Fibroblast of lung (primary cell): ENCODE measurements around the gene IL10. TPM values are rescaled to one million over a fixed set of nuclear protein-coding genes. Genes with fewer than 3 reads are reported as not detected.

Experiments
- DNase-seq, 2 donors: peaks; one replicate each; pipeline versions ENCODE4 v3.0.0 to v3.0.0-alpha.2; 2010; ENCODE audit warnings: low read depth in 2 of 2
- H2AFZ ChIP-seq: 2 replicates; pipeline ENCODE4 v1.5.1; 2012; ENCODE audit warnings: low read length, control low read depth, inconsistent platforms
- H3K27ac ChIP-seq: 2 replicates; pipeline ENCODE4 v1.5.1; 2011; ENCODE audit warnings: low read length, control low read depth; ENCODE audit not compliant: insufficient read depth
- H3K27me3 ChIP-seq: 2 replicates; pipeline ENCODE4 v1.5.1; 2011; ENCODE audit warnings: mild to moderate bottlenecking, low read length; ENCODE audit not compliant: control insufficient read depth, insufficient read depth
- H3K36me3 ChIP-seq: 2 replicates; pipeline ENCODE4 v1.5.1; 2011; ENCODE audit warnings: low read length; ENCODE audit not compliant: control insufficient read depth, insufficient read depth
- H3K4me1 ChIP-seq: 2 replicates; pipeline ENCODE4 v1.5.1; 2011; ENCODE audit warnings: low read length; ENCODE audit not compliant: control insufficient read depth, insufficient read depth; ENCODE audit errors: extremely low read depth
- H3K4me2 ChIP-seq: 2 replicates; pipeline ENCODE4 v1.5.1; 2011; ENCODE audit warnings: low read length, control low read depth; ENCODE audit not compliant: insufficient read depth; ENCODE audit errors: extremely low read depth
- H3K4me3 ChIP-seq, 4 experiments: fragments of 200-600 bp in 1 of 4; sonication (generic) in 1 of 4; replicated peaks in 1 of 4; 2 replicates each; pipeline ENCODE4 v1.5.1; 2011 to 2016; ENCODE audit warnings: low read length in 4 of 4, low read depth in 3 of 4, mild to moderate bottlenecking in 3 of 4, control low read depth in 2 of 4, inconsistent platforms in 1 of 4, mixed read lengths in 1 of 4; ENCODE audit not compliant: insufficient read depth in 1 of 4; ENCODE audit errors: control extremely low read depth in 1 of 4
- H3K79me2 ChIP-seq: 2 replicates; pipeline ENCODE4 v1.5.1; 2012; ENCODE audit warnings: mild to moderate bottlenecking, low read length, inconsistent platforms; ENCODE audit not compliant: control insufficient read depth, insufficient read depth
- H3K9ac ChIP-seq: 2 replicates; pipeline ENCODE4 v1.5.1; 2011; ENCODE audit warnings: mild to moderate bottlenecking, low read length, control low read depth; ENCODE audit not compliant: insufficient read depth
- H3K9me3 ChIP-seq: 2 replicates; pipeline ENCODE4 v1.5.1; 2012; ENCODE audit warnings: low read depth, low read length; ENCODE audit not compliant: control insufficient read depth, insufficient read depth
- H4K20me1 ChIP-seq: 2 replicates; pipeline ENCODE4 v1.5.1; 2011; ENCODE audit warnings: low read length; ENCODE audit not compliant: control insufficient read depth, insufficient read depth; ENCODE audit errors: extremely low read depth
- EZH2 ChIP-seq: IDR thresholded peaks from 2 replicates; pipeline ENCODE4 v1.5.1; 2012; ENCODE audit warnings: low read length, control low read depth, mild to moderate bottlenecking; ENCODE audit errors: missing control alignments
- polyA minus RNA-seq: library from RNA; depleted of rRNA, polyadenylated mRNA; stranded (reverse); fragments of >200 nt; gene quantifications from 2 replicates; pipeline ENCODE4 v1.2.3, GENCODE V29; 2011; ENCODE audit warnings: low replicate concordance
- polyA plus RNA-seq, 2 donors: library from polyadenylated mRNA; depleted of rRNA in 1 of 2; stranded (reverse) in 1 of 2; unstranded in 1 of 2; fragments of >200 nt; gene quantifications; 2 replicates each; pipeline ENCODE4 v1.2.1, GENCODE V29; 2011 to 2012; ENCODE audit warnings: missing spikeins in 1 of 2
- total RNA-seq: library from RNA; depleted of rRNA; stranded (reverse); fragments of >200 nt; gene quantifications from 2 replicates; pipeline ENCODE4 v1.2.1, GENCODE V29; 2014
- TF ChIP-seq, protein P1 (sequence below), 2 donors: IDR thresholded peaks in 1 of 2; conservative IDR thresholded peaks in 1 of 2; 1 replicate in 1 of 2; 2 replicates in 1 of 2; pipeline ENCODE4 v1.5.1; 2011 to 2012; ENCODE audit warnings: low read length in 2 of 2, control low read depth in 1 of 2, inconsistent platforms in 1 of 2, low read depth in 1 of 2, mild to moderate bottlenecking in 1 of 2

Gene IL10
- total RNA-seq (not detected in 2 replicates), polyA plus RNA-seq (not detected in 2 replicates), polyA minus RNA-seq (not detected in 2 replicates)
- polyA plus RNA-seq (2012): not detected in 2 replicates

DNA sequence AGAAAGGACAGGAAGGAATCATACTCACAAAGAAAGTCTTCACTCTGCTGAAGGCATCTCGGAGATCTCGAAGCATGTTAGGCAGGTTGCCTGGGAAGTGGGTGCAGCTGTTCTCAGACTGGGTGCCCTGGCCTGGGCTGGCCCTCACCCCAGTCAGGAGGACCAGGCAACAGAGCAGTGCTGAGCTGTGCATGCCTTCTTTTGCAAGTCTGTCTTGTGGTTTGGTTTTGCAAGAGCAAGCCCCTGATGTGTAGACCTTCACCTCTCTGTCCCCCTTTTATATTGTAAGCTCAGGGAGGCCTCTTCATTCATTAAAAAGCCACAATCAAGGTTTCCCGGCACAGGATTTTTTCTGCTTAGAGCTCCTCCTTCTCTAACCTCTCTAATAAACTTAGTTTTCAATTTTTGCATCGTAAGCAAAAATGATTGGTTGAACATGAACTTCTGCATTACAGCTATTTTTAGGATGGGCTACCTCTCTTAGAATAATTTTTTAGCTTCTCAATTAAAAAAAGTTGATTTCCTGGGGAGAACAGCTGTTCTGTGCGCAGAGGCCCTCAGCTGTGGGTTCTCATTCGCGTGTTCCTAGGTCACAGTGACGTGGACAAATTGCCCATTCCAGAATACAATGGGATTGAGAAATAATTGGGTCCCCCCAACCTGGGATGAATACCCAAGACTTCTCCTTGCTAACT, at the start of gene IL10:
IL10 (minus strand) TSS at position 252 of the 695 bp plus-strand sequence; CDS start at position 193, 59 bp downstream.
- Histone ChIP-seq H3K36me3 (no peaks in the 10 kb centered on the region), H3K27me3 (no peaks in the 10 kb centered on the region), H3K4me2 (no peak within 1 kb of the TSS), H3K4me3 (no peak within 1 kb of the TSS), H3K79me2 (no peaks in the 10 kb centered on the region), H3K4me1 (no peaks in the 10 kb centered on the region), H4K20me1 (no peaks in the 10 kb centered on the region), H2AFZ (no peak within 1 kb of the TSS), H3K27ac (no peak within 1 kb of the TSS), H3K9ac (no peak within 1 kb of the TSS), H3K9me3 (no peaks in the 10 kb centered on the region)
- no peak for DNase-seq
- TF ChIP-seq EZH2: no peak
- TF ChIP-seq, protein P1, sequence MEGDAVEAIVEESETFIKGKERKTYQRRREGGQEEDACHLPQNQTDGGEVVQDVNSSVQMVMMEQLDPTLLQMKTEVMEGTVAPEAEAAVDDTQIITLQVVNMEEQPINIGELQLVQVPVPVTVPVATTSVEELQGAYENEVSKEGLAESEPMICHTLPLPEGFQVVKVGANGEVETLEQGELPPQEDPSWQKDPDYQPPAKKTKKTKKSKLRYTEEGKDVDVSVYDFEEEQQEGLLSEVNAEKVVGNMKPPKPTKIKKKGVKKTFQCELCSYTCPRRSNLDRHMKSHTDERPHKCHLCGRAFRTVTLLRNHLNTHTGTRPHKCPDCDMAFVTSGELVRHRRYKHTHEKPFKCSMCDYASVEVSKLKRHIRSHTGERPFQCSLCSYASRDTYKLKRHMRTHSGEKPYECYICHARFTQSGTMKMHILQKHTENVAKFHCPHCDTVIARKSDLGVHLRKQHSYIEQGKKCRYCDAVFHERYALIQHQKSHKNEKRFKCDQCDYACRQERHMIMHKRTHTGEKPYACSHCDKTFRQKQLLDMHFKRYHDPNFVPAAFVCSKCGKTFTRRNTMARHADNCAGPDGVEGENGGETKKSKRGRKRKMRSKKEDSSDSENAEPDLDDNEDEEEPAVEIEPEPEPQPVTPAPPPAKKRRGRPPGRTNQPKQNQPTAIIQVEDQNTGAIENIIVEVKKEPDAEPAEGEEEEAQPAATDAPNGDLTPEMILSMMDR (conservative IDR thresholded peaks at IDR 0.05 in 1 of 2, IDR thresholded peaks at IDR 0.05 in 1 of 2; ENCODE audit: low read depth in 1 of 2, low read length in 2 of 2): no peak

DNA sequence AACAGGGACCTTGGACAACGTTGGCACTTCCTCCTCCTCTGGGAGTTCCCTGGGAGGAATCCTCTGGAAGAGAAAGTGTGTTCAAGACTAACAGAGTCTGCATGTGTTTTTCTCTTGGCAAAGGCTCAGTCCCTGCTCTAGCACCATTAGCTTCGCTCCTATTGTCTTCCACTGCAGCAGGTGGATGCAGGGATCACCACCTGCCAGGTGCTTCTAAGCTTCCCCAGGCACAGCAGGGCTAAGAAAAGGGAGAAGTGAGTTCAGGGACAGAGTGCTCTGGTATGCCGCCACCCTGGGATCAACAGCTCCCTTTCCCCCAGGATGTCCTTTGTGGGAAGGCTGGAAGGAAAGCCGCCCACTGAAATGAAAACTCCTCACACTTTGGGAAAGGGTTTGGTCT, 49.2 kb upstream of the IL10 start:
- Histone ChIP-seq H3K27ac (no peak overlapping the region), H2AFZ (no peak overlapping the region), H3K27me3 (no peaks in the 10 kb centered on the region), H3K4me1 (peaks cover 6% of the 10 kb centered on the region), H4K20me1 (no peaks in the 10 kb centered on the region), H3K79me2 (no peaks in the 10 kb centered on the region), H3K4me3 (no peak overlapping the region), H3K36me3 (no peaks in the 10 kb centered on the region), H3K9ac (no peak overlapping the region), H3K4me2 (no peak overlapping the region), H3K9me3 (no peaks in the 10 kb centered on the region)
- TF ChIP-seq, protein P1 (conservative IDR thresholded peaks at IDR 0.05 in 1 of 2, IDR thresholded peaks at IDR 0.05 in 1 of 2; ENCODE audit: low read depth in 1 of 2, low read length in 2 of 2): no peak
- DNase-seq: no peak

DNA sequence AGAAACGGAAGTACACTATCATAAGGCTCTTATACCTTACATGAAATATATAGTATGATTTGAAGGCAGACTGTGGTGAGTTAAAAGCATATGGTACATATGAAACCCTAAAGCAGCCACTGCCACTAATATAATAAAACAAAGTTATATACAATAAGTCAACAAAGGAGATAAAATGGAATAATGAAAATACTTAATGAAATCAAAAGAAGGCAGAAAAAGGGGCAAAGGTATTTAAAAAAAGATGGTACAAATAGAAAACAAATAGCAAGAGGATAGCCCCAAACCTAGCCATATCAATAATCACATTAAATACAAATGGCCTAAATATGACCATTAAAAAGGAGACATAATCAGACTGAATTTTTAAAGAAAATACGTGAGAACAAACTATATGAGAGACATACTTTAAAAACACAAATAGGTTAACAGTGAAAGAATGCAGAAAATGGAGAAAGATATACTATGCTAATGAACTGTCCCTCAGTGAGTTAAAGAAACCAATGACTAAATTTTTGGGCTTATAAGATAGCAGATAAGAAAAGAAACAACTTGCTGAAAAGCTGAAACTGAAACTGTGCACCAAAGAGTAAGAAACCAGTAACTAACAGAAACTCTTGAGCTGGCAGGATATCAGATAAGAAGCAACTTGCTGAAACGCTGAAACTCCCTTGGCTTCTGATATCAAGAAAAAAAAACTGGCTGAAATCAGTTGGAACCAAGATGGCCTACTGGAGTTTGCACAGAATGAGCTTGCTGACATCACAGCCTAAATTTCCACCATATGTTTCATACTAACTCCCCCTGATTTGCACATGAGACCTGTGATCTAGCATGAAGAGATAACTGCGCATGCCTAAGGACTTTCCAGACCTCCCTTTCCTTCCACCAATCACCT, 44.3 kb upstream of the IL10 start:
- Histone ChIP-seq H3K4me2 (no peak overlapping the region), H4K20me1 (no peaks in the 10 kb centered on the region), H3K27me3 (no peaks in the 10 kb centered on the region), H3K79me2 (no peaks in the 10 kb centered on the region), H3K4me3 (no peak overlapping the region), H3K9ac (no peak overlapping the region), H3K4me1 (peaks cover 2% of the 10 kb centered on the region), H3K9me3 (no peaks in the 10 kb centered on the region), H2AFZ (no peak overlapping the region), H3K27ac (no peak overlapping the region), H3K36me3 (no peaks in the 10 kb centered on the region)
- TF ChIP-seq, protein P1 (conservative IDR thresholded peaks at IDR 0.05 in 1 of 2, IDR thresholded peaks at IDR 0.05 in 1 of 2; ENCODE audit: low read depth in 1 of 2, low read length in 2 of 2): no peak
- TF ChIP-seq EZH2: no peak
- DNase-seq: peak in 1 of 2 donors; percentile 25
